Mucosa of stomach (tissue), 1 donor: ENCODE data around the gene MBNL2.

ENCODE experiments used
- H3K27me3 ChIP-seq: one replicate; pipeline ENCODE4 v1.7.0; 2013; ENCODE audit warnings: mild to moderate bottlenecking, low read length; ENCODE audit not compliant: control insufficient read depth, insufficient read depth
- H3K36me3 ChIP-seq: one replicate; pipeline ENCODE4 v1.7.0; 2013; ENCODE audit warnings: low read length; ENCODE audit not compliant: control insufficient read depth, insufficient read depth
- H3K4me1 ChIP-seq: one replicate; pipeline ENCODE4 v1.7.0; 2013; ENCODE audit warnings: mild to moderate bottlenecking, low read length; ENCODE audit not compliant: control insufficient read depth, insufficient read depth
- H3K4me3 ChIP-seq: one replicate; pipeline ENCODE4 v1.7.0; 2013; ENCODE audit warnings: low read length
- H3K9ac ChIP-seq: one replicate; pipeline ENCODE4 v1.7.0; 2013; ENCODE audit warnings: mild to moderate bottlenecking, low read length, moderate library complexity
- H3K9me3 ChIP-seq: one replicate; pipeline ENCODE4 v1.7.0; 2013; ENCODE audit warnings: mild to moderate bottlenecking, low read length, moderate library complexity; ENCODE audit not compliant: control insufficient read depth
- donor health status: Pancreatic carcinoma.

MBNL2 gene

GRCh38 chr13:97226013-97226412 lies 3.9 kb downstream of the MBNL2 start:
- Histone ChIP-seq H3K4me1 (peaks cover 50% of the 10 kb centered on the region), H3K4me3 (no peak overlapping the region), H3K27me3 (no peaks in the 10 kb centered on the region), H3K9ac (peak overlapping the region; percentile 93), H3K36me3 (no peaks in the 10 kb centered on the region), H3K9me3 (no peaks in the 10 kb centered on the region)

GRCh38 chr13:97226788-97227627 lies 4.9 kb downstream of the MBNL2 start:
- Histone ChIP-seq H3K4me3 (no peak overlapping the region), H3K9ac (peak overlapping the region; percentile 18)

GRCh38 chr13:97228850-97229521 lies 6.9 kb downstream of the MBNL2 start:
- Histone ChIP-seq H3K4me1 (peaks cover 50% of the 10 kb centered on the region), H3K9ac (no peak overlapping the region), H3K4me3 (no peak overlapping the region), H3K36me3 (no peaks in the 10 kb centered on the region), H3K9me3 (no peaks in the 10 kb centered on the region), H3K27me3 (no peaks in the 10 kb centered on the region)

More at GRCh38 chr13:97226788-97227627, 4.9 kb downstream of the MBNL2 start:
- Histone ChIP-seq H3K9me3 (no peaks in the 10 kb centered on the region), H3K4me1 (peaks cover 43% of the 10 kb centered on the region), H3K36me3 (no peaks in the 10 kb centered on the region), H3K27me3 (no peaks in the 10 kb centered on the region)

- Histone ChIP-seq H3K9ac (no peak overlapping the region), H3K4me3 (no peak overlapping the region), H3K9me3 (no peaks in the 10 kb centered on the region), H3K36me3 (no peaks in the 10 kb centered on the region), H3K4me1 (peaks cover 56% of the 10 kb centered on the region), H3K27me3 (no peaks in the 10 kb centered on the region)
Observed at GRCh38 chr13:97229699-97230098, 7.6 kb downstream of the MBNL2 start.

GRCh38 chr13:97231118-97231828 lies 9.1 kb downstream of the MBNL2 start:
- Histone ChIP-seq H3K4me3 (no peak overlapping the region), H3K4me1 (peaks cover 59% of the 10 kb centered on the region), H3K9ac (no peak overlapping the region), H3K36me3 (no peaks in the 10 kb centered on the region), H3K9me3 (no peaks in the 10 kb centered on the region), H3K27me3 (no peaks in the 10 kb centered on the region)

GRCh38 chr13:97231829-97232196 lies 9.7 kb downstream of the MBNL2 start:
- Histone ChIP-seq H3K9ac (no peak overlapping the region), H3K4me1 (peaks cover 57% of the 10 kb centered on the region), H3K27me3 (no peaks in the 10 kb centered on the region), H3K4me3 (no peak overlapping the region), H3K9me3 (no peaks in the 10 kb centered on the region), H3K36me3 (no peaks in the 10 kb centered on the region)

- H3K9me3 ChIP-seq = no peaks in the 10 kb centered on the region
- no peak overlapping the region for H3K4me3 ChIP-seq
- H3K4me1 ChIP-seq = peaks cover 58% of the 10 kb centered on the region
- no peaks in the 10 kb centered on the region for H3K36me3 ChIP-seq
- no peaks in the 10 kb centered on the region for H3K27me3 ChIP-seq
- H3K9ac ChIP-seq = no peak overlapping the region
Observed at GRCh38 chr13:97233499-97233898, 11.4 kb downstream of the MBNL2 start.

- Histone ChIP-seq H3K27me3 (no peaks in the 10 kb centered on the region), H3K36me3 (no peaks in the 10 kb centered on the region), H3K4me1 (peaks cover 60% of the 10 kb centered on the region), H3K9me3 (no peaks in the 10 kb centered on the region), H3K9ac (peak overlapping the region; percentile 46), H3K4me3 (peak overlapping the region; percentile 14)
Observed at GRCh38 chr13:97234236-97234635, 12.1 kb downstream of the MBNL2 start.

GRCh38 chr13:97234742-97235141 lies 12.6 kb downstream of the MBNL2 start:
- Histone ChIP-seq H3K9ac (peak overlapping the region; percentile 46), H3K27me3 (no peaks in the 10 kb centered on the region), H3K4me3 (peak overlapping the region; percentile 14), H3K4me1 (peaks cover 61% of the 10 kb centered on the region), H3K9me3 (no peaks in the 10 kb centered on the region), H3K36me3 (no peaks in the 10 kb centered on the region)

GRCh38 chr13:97235549-97236231 lies 13.6 kb downstream of the MBNL2 start:
- Histone ChIP-seq H3K36me3 (no peaks in the 10 kb centered on the region), H3K4me1 (peaks cover 66% of the 10 kb centered on the region), H3K9ac (peak overlapping the region; percentile 46), H3K9me3 (no peaks in the 10 kb centered on the region), H3K27me3 (no peaks in the 10 kb centered on the region), H3K4me3 (peak overlapping the region; percentile 14)

- Histone ChIP-seq H3K36me3 (no peaks in the 10 kb centered on the region), H3K27me3 (no peaks in the 10 kb centered on the region), H3K9me3 (no peaks in the 10 kb centered on the region), H3K4me1 (peaks cover 72% of the 10 kb centered on the region), H3K9ac (no peak overlapping the region), H3K4me3 (no peak overlapping the region)
Observed at GRCh38 chr13:97237388-97237787, 15.3 kb downstream of the MBNL2 start.
